ENCODE measurements around the gene RHBDD1. TPM values are rescaled to one million over a fixed set of nuclear protein-coding genes. Genes with fewer than 3 reads are reported as not detected.

Gene RHBDD1
- polyA plus RNA-seq, 2 of the 4 experiments (the other 2 are of a cell fraction): 8.3 to 46.9 TPM

DNA sequence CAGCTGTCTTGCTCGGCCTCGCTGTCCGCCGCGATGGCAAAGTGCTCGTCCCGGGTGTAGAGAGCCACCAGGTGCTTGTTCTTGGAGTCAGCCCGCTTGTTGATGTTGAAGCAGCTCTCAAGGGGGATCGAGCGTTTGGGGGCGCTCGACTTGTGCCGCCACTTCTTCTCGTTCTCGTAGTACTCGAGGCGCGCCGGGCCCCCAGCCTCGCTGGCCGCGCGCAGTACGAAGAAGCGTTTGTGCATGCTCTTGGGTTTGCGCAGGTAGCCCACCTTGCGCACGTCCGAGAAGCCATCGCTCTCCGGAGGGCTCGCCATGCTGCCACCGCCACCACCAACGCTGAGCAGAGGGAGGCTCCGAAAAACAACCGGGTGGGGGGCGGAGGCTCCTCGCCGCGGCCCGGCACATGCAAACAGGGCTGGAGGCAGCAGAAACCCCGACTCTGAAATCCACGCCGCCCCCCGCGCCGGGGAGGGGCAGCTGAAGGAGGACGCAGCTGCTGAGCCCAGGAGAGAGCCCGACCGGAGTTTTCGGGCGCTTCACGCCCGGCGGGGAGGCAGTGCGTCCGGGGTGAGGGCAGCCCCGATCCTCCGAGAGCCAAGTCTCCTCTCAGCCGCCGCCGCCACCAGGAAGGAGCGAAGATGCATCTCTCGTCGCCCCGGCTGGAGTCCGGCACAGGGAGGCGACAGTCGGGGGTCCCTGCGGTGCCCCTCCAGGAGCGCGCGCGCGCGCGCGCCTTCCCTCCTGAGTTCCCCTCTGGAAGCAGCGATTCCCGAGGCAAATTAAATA, 37.2 kb upstream of the RHBDD1 start (continued):
- TF ChIP-seq, protein P1, sequence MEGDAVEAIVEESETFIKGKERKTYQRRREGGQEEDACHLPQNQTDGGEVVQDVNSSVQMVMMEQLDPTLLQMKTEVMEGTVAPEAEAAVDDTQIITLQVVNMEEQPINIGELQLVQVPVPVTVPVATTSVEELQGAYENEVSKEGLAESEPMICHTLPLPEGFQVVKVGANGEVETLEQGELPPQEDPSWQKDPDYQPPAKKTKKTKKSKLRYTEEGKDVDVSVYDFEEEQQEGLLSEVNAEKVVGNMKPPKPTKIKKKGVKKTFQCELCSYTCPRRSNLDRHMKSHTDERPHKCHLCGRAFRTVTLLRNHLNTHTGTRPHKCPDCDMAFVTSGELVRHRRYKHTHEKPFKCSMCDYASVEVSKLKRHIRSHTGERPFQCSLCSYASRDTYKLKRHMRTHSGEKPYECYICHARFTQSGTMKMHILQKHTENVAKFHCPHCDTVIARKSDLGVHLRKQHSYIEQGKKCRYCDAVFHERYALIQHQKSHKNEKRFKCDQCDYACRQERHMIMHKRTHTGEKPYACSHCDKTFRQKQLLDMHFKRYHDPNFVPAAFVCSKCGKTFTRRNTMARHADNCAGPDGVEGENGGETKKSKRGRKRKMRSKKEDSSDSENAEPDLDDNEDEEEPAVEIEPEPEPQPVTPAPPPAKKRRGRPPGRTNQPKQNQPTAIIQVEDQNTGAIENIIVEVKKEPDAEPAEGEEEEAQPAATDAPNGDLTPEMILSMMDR (IDR thresholded peaks at IDR 0.05): peak; percentile 58
- no peak for TF ChIP-seq FOSB (CRISPR knock-in tag; IDR thresholded peaks at IDR 0.05)
- no peak for TF ChIP-seq KDM1A (IDR thresholded peaks at IDR 0.05; ENCODE audit: low read depth)
- TF ChIP-seq RAD21 (conservative IDR thresholded peaks at IDR 0.05 in 1 of 2, IDR thresholded peaks at IDR 0.05 in 1 of 2): peak; percentile 28 to 54; a peak in 4 of 5 replicates
- TF ChIP-seq SMC3 (IDR thresholded peaks at IDR 0.05): peak; percentile 64
- peak; percentile 55; the same call in 1 of the 2 replicates for TF ChIP-seq RNF2 (IDR thresholded peaks at IDR 0.05; ENCODE audit: borderline replicate concordance, low read depth)
- TF ChIP-seq, protein P2, sequence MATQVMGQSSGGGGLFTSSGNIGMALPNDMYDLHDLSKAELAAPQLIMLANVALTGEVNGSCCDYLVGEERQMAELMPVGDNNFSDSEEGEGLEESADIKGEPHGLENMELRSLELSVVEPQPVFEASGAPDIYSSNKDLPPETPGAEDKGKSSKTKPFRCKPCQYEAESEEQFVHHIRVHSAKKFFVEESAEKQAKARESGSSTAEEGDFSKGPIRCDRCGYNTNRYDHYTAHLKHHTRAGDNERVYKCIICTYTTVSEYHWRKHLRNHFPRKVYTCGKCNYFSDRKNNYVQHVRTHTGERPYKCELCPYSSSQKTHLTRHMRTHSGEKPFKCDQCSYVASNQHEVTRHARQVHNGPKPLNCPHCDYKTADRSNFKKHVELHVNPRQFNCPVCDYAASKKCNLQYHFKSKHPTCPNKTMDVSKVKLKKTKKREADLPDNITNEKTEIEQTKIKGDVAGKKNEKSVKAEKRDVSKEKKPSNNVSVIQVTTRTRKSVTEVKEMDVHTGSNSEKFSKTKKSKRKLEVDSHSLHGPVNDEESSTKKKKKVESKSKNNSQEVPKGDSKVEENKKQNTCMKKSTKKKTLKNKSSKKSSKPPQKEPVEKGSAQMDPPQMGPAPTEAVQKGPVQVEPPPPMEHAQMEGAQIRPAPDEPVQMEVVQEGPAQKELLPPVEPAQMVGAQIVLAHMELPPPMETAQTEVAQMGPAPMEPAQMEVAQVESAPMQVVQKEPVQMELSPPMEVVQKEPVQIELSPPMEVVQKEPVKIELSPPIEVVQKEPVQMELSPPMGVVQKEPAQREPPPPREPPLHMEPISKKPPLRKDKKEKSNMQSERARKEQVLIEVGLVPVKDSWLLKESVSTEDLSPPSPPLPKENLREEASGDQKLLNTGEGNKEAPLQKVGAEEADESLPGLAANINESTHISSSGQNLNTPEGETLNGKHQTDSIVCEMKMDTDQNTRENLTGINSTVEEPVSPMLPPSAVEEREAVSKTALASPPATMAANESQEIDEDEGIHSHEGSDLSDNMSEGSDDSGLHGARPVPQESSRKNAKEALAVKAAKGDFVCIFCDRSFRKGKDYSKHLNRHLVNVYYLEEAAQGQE (IDR thresholded peaks at IDR 0.05): no peak
- TF ChIP-seq RARB (CRISPR knock-in tag; IDR thresholded peaks at IDR 0.05): no peak
- no peak for TF ChIP-seq HOXA7 (CRISPR knock-in tag; IDR thresholded peaks at IDR 0.05)
- TF ChIP-seq POLR2A (IDR thresholded peaks at IDR 0.05; ENCODE audit: low read length): 0 out of 2 replicates have a peak, but pooled peaks have one; percentile 15
- no peak for TF ChIP-seq ZC3H11A (IDR thresholded peaks at IDR 0.05)
- TF ChIP-seq, protein P3, sequence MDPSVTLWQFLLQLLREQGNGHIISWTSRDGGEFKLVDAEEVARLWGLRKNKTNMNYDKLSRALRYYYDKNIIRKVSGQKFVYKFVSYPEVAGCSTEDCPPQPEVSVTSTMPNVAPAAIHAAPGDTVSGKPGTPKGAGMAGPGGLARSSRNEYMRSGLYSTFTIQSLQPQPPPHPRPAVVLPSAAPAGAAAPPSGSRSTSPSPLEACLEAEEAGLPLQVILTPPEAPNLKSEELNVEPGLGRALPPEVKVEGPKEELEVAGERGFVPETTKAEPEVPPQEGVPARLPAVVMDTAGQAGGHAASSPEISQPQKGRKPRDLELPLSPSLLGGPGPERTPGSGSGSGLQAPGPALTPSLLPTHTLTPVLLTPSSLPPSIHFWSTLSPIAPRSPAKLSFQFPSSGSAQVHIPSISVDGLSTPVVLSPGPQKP (IDR thresholded peaks at IDR 0.05; ENCODE audit: low read depth, low read length): no peak
- TF ChIP-seq, protein P4, sequence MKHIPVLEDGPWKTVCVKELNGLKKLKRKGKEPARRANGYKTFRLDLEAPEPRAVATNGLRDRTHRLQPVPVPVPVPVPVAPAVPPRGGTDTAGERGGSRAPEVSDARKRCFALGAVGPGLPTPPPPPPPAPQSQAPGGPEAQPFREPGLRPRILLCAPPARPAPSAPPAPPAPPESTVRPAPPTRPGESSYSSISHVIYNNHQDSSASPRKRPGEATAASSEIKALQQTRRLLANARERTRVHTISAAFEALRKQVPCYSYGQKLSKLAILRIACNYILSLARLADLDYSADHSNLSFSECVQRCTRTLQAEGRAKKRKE (CRISPR knock-in tag; IDR thresholded peaks at IDR 0.05; ENCODE audit: low read depth): no peak
- TF ChIP-seq NR3C1 (IDR thresholded peaks at IDR 0.05): no peak
- TF ChIP-seq TP53 (CRISPR knock-in tag; IDR thresholded peaks at IDR 0.05): no peak
- TF ChIP-seq, protein P5, sequence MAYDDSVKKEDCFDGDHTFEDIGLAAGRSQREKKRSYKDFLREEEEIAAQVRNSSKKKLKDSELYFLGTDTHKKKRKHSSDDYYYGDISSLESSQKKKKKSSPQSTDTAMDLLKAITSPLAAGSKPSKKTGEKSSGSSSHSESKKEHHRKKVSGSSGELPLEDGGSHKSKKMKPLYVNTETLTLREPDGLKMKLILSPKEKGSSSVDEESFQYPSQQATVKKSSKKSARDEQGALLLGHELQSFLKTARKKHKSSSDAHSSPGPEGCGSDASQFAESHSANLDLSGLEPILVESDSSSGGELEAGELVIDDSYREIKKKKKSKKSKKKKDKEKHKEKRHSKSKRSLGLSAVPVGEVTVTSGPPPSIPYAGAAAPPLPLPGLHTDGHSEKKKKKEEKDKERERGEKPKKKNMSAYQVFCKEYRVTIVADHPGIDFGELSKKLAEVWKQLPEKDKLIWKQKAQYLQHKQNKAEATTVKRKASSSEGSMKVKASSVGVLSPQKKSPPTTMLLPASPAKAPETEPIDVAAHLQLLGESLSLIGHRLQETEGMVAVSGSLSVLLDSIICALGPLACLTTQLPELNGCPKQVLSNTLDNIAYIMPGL (CRISPR knock-in tag; IDR thresholded peaks at IDR 0.05; ENCODE audit: borderline replicate concordance): no peak
- no peak for TF ChIP-seq NPAS2 (CRISPR knock-in tag; IDR thresholded peaks at IDR 0.05; ENCODE audit: borderline replicate concordance)
- TF ChIP-seq MAFK (IDR thresholded peaks at IDR 0.05; ENCODE audit: partially characterized antibody): no peak
- TF ChIP-seq CBX8 (IDR thresholded peaks at IDR 0.05): no peak
- TF ChIP-seq, protein P6, sequence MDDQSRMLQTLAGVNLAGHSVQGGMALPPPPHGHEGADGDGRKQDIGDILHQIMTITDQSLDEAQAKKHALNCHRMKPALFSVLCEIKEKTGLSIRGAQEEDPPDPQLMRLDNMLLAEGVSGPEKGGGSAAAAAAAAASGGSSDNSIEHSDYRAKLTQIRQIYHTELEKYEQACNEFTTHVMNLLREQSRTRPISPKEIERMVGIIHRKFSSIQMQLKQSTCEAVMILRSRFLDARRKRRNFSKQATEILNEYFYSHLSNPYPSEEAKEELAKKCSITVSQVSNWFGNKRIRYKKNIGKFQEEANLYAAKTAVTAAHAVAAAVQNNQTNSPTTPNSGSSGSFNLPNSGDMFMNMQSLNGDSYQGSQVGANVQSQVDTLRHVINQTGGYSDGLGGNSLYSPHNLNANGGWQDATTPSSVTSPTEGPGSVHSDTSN (IDR thresholded peaks at IDR 0.05): no peak
